ENCODE measurements around the gene TUBG2. TPM values are rescaled to one million over a fixed set of nuclear protein-coding genes. Genes with fewer than 3 reads are reported as not detected.
"Not testable (repeated sequence)": the region's sequence is repeated elsewhere in the genome, so short reads cannot be mapped to it uniquely, and the experiment has no call there.

Gene TUBG2
- polyA plus RNA-seq, 1 donor from 2014 or later: 24.9 TPM

DNA sequence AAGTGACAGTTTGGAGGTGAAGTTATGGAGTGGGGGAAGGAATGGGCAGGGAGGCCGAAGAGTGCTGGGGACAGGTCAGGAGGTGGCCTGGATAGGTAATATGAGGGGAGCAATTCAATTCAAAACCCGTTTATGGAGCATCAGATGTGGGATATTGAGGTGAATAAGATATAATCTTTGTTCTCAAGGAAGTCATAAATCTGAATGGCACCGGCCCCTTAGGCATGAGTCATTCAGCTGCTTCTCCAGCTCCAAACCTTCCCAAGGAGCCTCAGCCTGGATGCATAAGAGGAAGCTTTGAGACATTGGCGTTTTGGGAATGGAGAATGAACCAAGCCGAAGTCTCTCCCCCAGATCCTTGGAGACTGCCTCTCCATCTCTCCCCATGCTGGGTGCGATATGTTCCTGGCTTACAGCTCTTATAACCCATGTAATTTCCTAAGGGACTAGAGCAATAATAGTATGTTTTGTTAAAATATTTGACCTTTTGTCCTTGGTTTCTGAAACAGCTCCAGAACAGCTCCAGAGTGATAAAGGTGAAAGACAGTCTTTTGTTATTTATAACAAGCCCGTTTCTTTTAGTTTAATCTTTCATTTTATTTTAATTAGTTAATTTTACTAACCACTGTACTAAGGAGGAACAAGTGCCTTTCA, 1.7 kb downstream of the TUBG2 start:
- H3K36me3 ChIP-seq (ENCODE audit: insufficient read depth, low read length): no peaks in the 10 kb centered on the region
- H3K27ac ChIP-seq (ENCODE audit: low read length): no peak overlapping the region
- no peaks in the 10 kb centered on the region for H3F3A ChIP-seq (ENCODE audit: insufficient read depth, low read length, poor library complexity, severe bottlenecking)
- no peak overlapping the region for H3K4me2 ChIP-seq (ENCODE audit: low read length)
- H3K27me3 ChIP-seq (ENCODE audit: insufficient read depth, low read depth, low read length): no peaks in the 10 kb centered on the region
- H2AFZ ChIP-seq (ENCODE audit: low read depth, low read length): no peak overlapping the region
- no peaks in the 10 kb centered on the region for H3K9me2 ChIP-seq (ENCODE audit: insufficient read depth, low read length)
- TF ChIP-seq SMC3 (conservative IDR thresholded peaks at IDR 0.05; ENCODE audit: poor library complexity): no peak
- no peak for TF ChIP-seq EZH2 (IDR thresholded peaks at IDR 0.05; ENCODE audit: borderline replicate concordance, insufficient read depth, low read length, poor library complexity, severe bottlenecking)
- no peak for TF ChIP-seq RAD21 (conservative IDR thresholded peaks at IDR 0.05)
- no peak for TF ChIP-seq EP300 (conservative IDR thresholded peaks at IDR 0.05; ENCODE audit: poor library complexity, severe bottlenecking)
- TF ChIP-seq, protein P1, sequence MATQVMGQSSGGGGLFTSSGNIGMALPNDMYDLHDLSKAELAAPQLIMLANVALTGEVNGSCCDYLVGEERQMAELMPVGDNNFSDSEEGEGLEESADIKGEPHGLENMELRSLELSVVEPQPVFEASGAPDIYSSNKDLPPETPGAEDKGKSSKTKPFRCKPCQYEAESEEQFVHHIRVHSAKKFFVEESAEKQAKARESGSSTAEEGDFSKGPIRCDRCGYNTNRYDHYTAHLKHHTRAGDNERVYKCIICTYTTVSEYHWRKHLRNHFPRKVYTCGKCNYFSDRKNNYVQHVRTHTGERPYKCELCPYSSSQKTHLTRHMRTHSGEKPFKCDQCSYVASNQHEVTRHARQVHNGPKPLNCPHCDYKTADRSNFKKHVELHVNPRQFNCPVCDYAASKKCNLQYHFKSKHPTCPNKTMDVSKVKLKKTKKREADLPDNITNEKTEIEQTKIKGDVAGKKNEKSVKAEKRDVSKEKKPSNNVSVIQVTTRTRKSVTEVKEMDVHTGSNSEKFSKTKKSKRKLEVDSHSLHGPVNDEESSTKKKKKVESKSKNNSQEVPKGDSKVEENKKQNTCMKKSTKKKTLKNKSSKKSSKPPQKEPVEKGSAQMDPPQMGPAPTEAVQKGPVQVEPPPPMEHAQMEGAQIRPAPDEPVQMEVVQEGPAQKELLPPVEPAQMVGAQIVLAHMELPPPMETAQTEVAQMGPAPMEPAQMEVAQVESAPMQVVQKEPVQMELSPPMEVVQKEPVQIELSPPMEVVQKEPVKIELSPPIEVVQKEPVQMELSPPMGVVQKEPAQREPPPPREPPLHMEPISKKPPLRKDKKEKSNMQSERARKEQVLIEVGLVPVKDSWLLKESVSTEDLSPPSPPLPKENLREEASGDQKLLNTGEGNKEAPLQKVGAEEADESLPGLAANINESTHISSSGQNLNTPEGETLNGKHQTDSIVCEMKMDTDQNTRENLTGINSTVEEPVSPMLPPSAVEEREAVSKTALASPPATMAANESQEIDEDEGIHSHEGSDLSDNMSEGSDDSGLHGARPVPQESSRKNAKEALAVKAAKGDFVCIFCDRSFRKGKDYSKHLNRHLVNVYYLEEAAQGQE (IDR thresholded peaks at IDR 0.05; ENCODE audit: borderline replicate concordance): no peak
- TF ChIP-seq, protein P2, sequence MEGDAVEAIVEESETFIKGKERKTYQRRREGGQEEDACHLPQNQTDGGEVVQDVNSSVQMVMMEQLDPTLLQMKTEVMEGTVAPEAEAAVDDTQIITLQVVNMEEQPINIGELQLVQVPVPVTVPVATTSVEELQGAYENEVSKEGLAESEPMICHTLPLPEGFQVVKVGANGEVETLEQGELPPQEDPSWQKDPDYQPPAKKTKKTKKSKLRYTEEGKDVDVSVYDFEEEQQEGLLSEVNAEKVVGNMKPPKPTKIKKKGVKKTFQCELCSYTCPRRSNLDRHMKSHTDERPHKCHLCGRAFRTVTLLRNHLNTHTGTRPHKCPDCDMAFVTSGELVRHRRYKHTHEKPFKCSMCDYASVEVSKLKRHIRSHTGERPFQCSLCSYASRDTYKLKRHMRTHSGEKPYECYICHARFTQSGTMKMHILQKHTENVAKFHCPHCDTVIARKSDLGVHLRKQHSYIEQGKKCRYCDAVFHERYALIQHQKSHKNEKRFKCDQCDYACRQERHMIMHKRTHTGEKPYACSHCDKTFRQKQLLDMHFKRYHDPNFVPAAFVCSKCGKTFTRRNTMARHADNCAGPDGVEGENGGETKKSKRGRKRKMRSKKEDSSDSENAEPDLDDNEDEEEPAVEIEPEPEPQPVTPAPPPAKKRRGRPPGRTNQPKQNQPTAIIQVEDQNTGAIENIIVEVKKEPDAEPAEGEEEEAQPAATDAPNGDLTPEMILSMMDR (IDR thresholded peaks at IDR 0.05; ENCODE audit: poor library complexity, severe bottlenecking): no peak
- no peak for TF ChIP-seq MXI1 (conservative IDR thresholded peaks at IDR 0.05; ENCODE audit: poor library complexity, severe bottlenecking)
- TF ChIP-seq POLR2AphosphoS5 (IDR thresholded peaks at IDR 0.05): no peak
- no peak for TF ChIP-seq TAF1 (IDR thresholded peaks at IDR 0.05; ENCODE audit: low read depth)
- H3K79me2 ChIP-seq (replicated peaks; ENCODE audit: insufficient read depth, low read length): no peaks in the 10 kb centered on the region
- H4K20me1 ChIP-seq (ENCODE audit: insufficient read depth): no peaks in the 10 kb centered on the region
- H3K9ac ChIP-seq (ENCODE audit: low read length): no peak overlapping the region
- H3K4me3 ChIP-seq (ENCODE audit: low read length): peak overlapping the region; percentile 93
- no peaks in the 10 kb centered on the region for H3K9me3 ChIP-seq (ENCODE audit: low read length)

DNA sequence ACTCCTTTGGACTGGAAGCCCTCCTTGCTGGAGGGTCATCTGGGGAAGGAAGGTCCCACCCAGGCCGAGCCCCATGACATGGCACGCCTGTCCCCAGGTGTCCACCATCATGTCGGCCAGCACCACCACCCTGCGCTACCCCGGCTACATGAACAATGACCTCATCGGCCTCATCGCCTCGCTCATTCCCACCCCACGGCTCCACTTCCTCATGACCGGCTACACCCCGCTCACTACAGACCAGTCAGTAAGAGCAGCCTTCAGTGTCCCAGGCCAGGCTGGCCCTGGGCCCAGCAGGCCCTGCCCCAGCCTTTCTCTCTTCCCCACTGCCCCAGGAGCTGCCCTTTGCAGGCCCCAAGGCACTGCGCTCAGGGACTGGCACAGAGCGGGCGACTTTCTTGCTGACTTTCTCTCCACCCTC, 6.5 kb downstream of the TUBG2 start:
- no peaks in the 10 kb centered on the region for H3F3A ChIP-seq (ENCODE audit: insufficient read depth, low read length, poor library complexity, severe bottlenecking)
- H3K79me2 ChIP-seq (replicated peaks; ENCODE audit: insufficient read depth, low read length): no peaks in the 10 kb centered on the region
- no peak overlapping the region for H3K27ac ChIP-seq (ENCODE audit: low read length)
- no peaks in the 10 kb centered on the region for H4K20me1 ChIP-seq (ENCODE audit: insufficient read depth)
- H3K4me2 ChIP-seq (ENCODE audit: low read length): no peak overlapping the region
- H3K9ac ChIP-seq (ENCODE audit: low read length): no peak overlapping the region
- H3K27me3 ChIP-seq (ENCODE audit: insufficient read depth, low read depth, low read length): no peaks in the 10 kb centered on the region
- H3K9me2 ChIP-seq (ENCODE audit: insufficient read depth, low read length): no peaks in the 10 kb centered on the region
- no peaks in the 10 kb centered on the region for H3K36me3 ChIP-seq (ENCODE audit: insufficient read depth, low read length)
- no peak overlapping the region for H2AFZ ChIP-seq (ENCODE audit: low read depth, low read length)
- no peak for TF ChIP-seq SMC3 (conservative IDR thresholded peaks at IDR 0.05; ENCODE audit: poor library complexity)
- no peak for TF ChIP-seq RAD21 (conservative IDR thresholded peaks at IDR 0.05)
- TF ChIP-seq, protein P1 (IDR thresholded peaks at IDR 0.05; ENCODE audit: borderline replicate concordance): no peak
- no peak for TF ChIP-seq EP300 (conservative IDR thresholded peaks at IDR 0.05; ENCODE audit: poor library complexity, severe bottlenecking)
- TF ChIP-seq, protein P2 (IDR thresholded peaks at IDR 0.05; ENCODE audit: poor library complexity, severe bottlenecking): no peak
- no peak for TF ChIP-seq POLR2AphosphoS5 (IDR thresholded peaks at IDR 0.05)
- H3K9me3 ChIP-seq (ENCODE audit: low read length): no peaks in the 10 kb centered on the region
- no peak overlapping the region for H3K4me3 ChIP-seq (ENCODE audit: low read length)

DNA sequence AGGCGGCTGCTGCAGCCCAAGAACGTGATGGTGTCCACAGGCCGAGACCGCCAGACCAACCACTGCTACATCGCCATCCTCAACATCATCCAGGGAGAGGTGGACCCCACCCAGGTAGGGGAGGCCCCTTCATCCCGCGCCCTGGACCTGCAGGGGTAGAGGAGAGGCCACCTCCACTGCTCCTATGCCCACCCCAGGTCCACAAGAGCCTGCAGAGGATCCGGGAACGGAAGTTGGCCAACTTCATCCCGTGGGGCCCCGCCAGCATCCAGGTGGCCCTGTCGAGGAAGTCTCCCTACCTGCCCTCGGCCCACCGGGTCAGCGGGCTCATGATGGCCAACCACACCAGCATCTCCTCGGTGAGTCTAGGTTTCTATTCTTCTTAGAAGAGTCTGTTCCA, 7.0 kb downstream of the TUBG2 start:
- not testable (repeated sequence) for H3K27me3 ChIP-seq (ENCODE audit: insufficient read depth, low read depth, low read length); H3K79me2 ChIP-seq (replicated peaks; ENCODE audit: insufficient read depth, low read length); H3K27ac ChIP-seq (ENCODE audit: low read length); H3K36me3 ChIP-seq (ENCODE audit: insufficient read depth, low read length); H4K20me1 ChIP-seq (ENCODE audit: insufficient read depth); H3K4me2 ChIP-seq (ENCODE audit: low read length); H3K4me3 ChIP-seq (ENCODE audit: low read length); H3K9me2 ChIP-seq (ENCODE audit: insufficient read depth, low read length); H3K9ac ChIP-seq (ENCODE audit: low read length); H3F3A ChIP-seq (ENCODE audit: insufficient read depth, low read length, poor library complexity, severe bottlenecking); H2AFZ ChIP-seq (ENCODE audit: low read depth, low read length); H3K9me3 ChIP-seq (ENCODE audit: low read length)

Measured in neural cell (in vitro differentiated cells).